ENCODE data around the gene TAF4. TPM values are rescaled to one million over a fixed set of nuclear protein-coding genes. Genes with fewer than 3 reads are reported as not detected.

The TAF4 gene
- total and polyA plus RNA-seq, 2 of the 13 experiments (the other 11 are each of a cell fraction or from before 2014, with no cell fraction given), result 5.9 to 12.0 TPM

- TF ChIP-seq MTERF4 (CRISPR knock-in tag; IDR thresholded peaks at IDR 0.05) (peak; percentile 72), KAT8 (CRISPR knock-in tag; IDR thresholded peaks at IDR 0.05) (no peak), STAG1 (CRISPR knock-in tag; IDR thresholded peaks at IDR 0.05) (no peak; the same call in 1 of the 2 replicates), THAP9 (CRISPR knock-in tag; IDR thresholded peaks at IDR 0.05; ENCODE audit: borderline replicate concordance) (no peak; the same call in 1 of the 2 replicates), THAP7 (CRISPR knock-in tag; IDR thresholded peaks at IDR 0.05) (peak; percentile 18; the same call in 1 of the 2 replicates), HINFP (CRISPR knock-in tag; IDR thresholded peaks at IDR 0.05; ENCODE audit: low read depth) (no peak; the same call in 1 of the 2 replicates), KDM5A (IDR thresholded peaks at IDR 0.05; ENCODE audit: borderline replicate concordance, low read length) (no peak), RFXANK (CRISPR knock-in tag; IDR thresholded peaks at IDR 0.05) (no peak), ZSCAN31 (CRISPR knock-in tag; IDR thresholded peaks at IDR 0.05; ENCODE audit: low read depth) (no peak; the same call in 1 of the 2 replicates), ZBTB46 (CRISPR knock-in tag; IDR thresholded peaks at IDR 0.05; ENCODE audit: borderline replicate concordance) (no peak), ZNF205 (CRISPR knock-in tag; IDR thresholded peaks at IDR 0.05) (no peak), SAP130 (CRISPR knock-in tag; IDR thresholded peaks at IDR 0.05; ENCODE audit: low read depth) (no peak; the same call in 1 of the 2 replicates), NPAS2 (CRISPR knock-in tag; IDR thresholded peaks at IDR 0.05; ENCODE audit: borderline replicate concordance) (no peak), ZNF687 (CRISPR knock-in tag; IDR thresholded peaks at IDR 0.05) (peak; percentile 68), ATF3 (CRISPR knock-in tag; IDR thresholded peaks at IDR 0.05) (no peak), MXD4 (CRISPR knock-in tag; IDR thresholded peaks at IDR 0.05) (0 out of 2 replicates have a peak, but pooled peaks have one; percentile 31)
Measured at GRCh38 chr20:62066339-62066982, 780 bp upstream of the TAF4 start (continued).

Data from HepG2 (cell line).